Neural progenitor cell (in vitro differentiated cells): ENCODE results near the gene YBEY. TPM values are rescaled to one million over a fixed set of nuclear protein-coding genes. Genes with fewer than 3 reads are reported as not detected.

Experiments used
- DNase-seq: peaks from one replicate; pipeline ENCODE4 v3.0.0-alpha.2; 2016; ENCODE audit warnings: low spot score
- H2AFZ ChIP-seq: fragments of 200-600 bp; sonication (generic); replicated peaks from 2 replicates; pipeline ENCODE4 v1.6.1; 2016; ENCODE audit warnings: antibody characterized with exemption
- H3F3A ChIP-seq: fragments of 200-600 bp; sonication (generic); 2 replicates; pipeline ENCODE4 v1.6.1; 2016; ENCODE audit warnings: antibody characterized with exemption, low read depth
- H3K27ac ChIP-seq: fragments of 200-600 bp; sonication (generic); 2 replicates; pipeline ENCODE4 v1.5.1; 2016; ENCODE audit warnings: mild to moderate bottlenecking
- H3K27me3 ChIP-seq: fragments of 200-600 bp; sonication (generic); 2 replicates; pipeline ENCODE4 v1.6.1; 2016; ENCODE audit warnings: mild to moderate bottlenecking, moderate library complexity
- H3K36me3 ChIP-seq: fragments of 200-600 bp; sonication (generic); 2 replicates; pipeline ENCODE4 v1.5.1; 2016
- H3K4me1 ChIP-seq: fragments of 200-600 bp; sonication (generic); 2 replicates; pipeline ENCODE4 v1.6.1; 2016; ENCODE audit warnings: mixed run types
- H3K4me2 ChIP-seq: fragments of 200-600 bp; sonication (generic); 2 replicates; pipeline ENCODE4 v1.6.1; 2016
- H3K4me3 ChIP-seq: fragments of 200-600 bp; sonication (generic); 2 replicates; pipeline ENCODE4 v1.5.1; 2016
- H3K79me2 ChIP-seq: fragments of 200-600 bp; sonication (generic); 2 replicates; pipeline ENCODE4 v1.6.1; 2016; ENCODE audit warnings: low read depth
- H3K9ac ChIP-seq: fragments of 200-600 bp; sonication (generic); 2 replicates; pipeline ENCODE4 v1.6.1; 2016
- H3K9me3 ChIP-seq: fragments of 200-600 bp; sonication (generic); 2 replicates; pipeline ENCODE4 v1.5.1; 2016; ENCODE audit warnings: low read depth
- H4K20me1 ChIP-seq: fragments of 200-600 bp; sonication (generic); 2 replicates; pipeline ENCODE4 v1.6.1; 2016; ENCODE audit warnings: low read depth
- H3K27ac Mint-ChIP-seq: 3 replicates; pipeline ENCODE4 v1.8.0; 2021; ENCODE audit warnings: mixed read lengths
- H3K27me3 Mint-ChIP-seq: 2 replicates; pipeline ENCODE4 v1.8.0; 2022; ENCODE audit warnings: low read depth, mild to moderate bottlenecking, inconsistent platforms, moderate library complexity, mixed read lengths; ENCODE audit not compliant: insufficient read depth
- H3K36me3 Mint-ChIP-seq: 3 replicates; pipeline ENCODE4 v1.8.0; 2021; ENCODE audit warnings: mixed read lengths
- H3K4me1 Mint-ChIP-seq: 3 replicates; pipeline ENCODE4 v1.8.0; 2021; ENCODE audit warnings: mixed read lengths
- H3K4me3 Mint-ChIP-seq: 3 replicates; pipeline ENCODE4 v1.8.0; 2021; ENCODE audit warnings: mild to moderate bottlenecking, moderate library complexity, mixed read lengths
- H3K9me3 Mint-ChIP-seq: 3 replicates; pipeline ENCODE4 v1.8.0; 2020; ENCODE audit warnings: mixed read lengths
- CTCF ChIP-seq: fragments of 200-600 bp; sonication (generic); IDR thresholded peaks from 2 replicates; pipeline ENCODE4 v1.5.1; 2017; ENCODE audit warnings: antibody characterized with exemption, mild to moderate bottlenecking
- EZH2 ChIP-seq: fragments of 200-600 bp; sonication (generic); IDR thresholded peaks from 2 replicates; pipeline ENCODE4 v1.6.1; 2017; ENCODE audit warnings: antibody characterized with exemption, mild to moderate bottlenecking, moderate library complexity
- EZH2phosphoT487 ChIP-seq: fragments of 200-600 bp; sonication (generic); IDR thresholded peaks from 2 replicates; pipeline ENCODE4 v1.6.1; 2017; ENCODE audit warnings: antibody characterized with exemption
- total RNA-seq: library from RNA; depleted of rRNA; stranded (reverse); fragments of >200 nt; gene quantifications from 2 replicates; pipeline ENCODE4 v1.2.3, GENCODE V29; 2015; ENCODE audit warnings: low replicate concordance

The YBEY gene
- total RNA-seq, 1 donor from 2014 or later = 47.3 TPM

- Histone ChIP-seq H3K9me3 (no peaks in the 10 kb centered on the region), H3K36me3 (no peaks in the 10 kb centered on the region), H3K4me3 (no peak overlapping the region), H3K79me2 (no peaks in the 10 kb centered on the region), H3F3A (no peaks in the 10 kb centered on the region), H3K27me3 (no peaks in the 10 kb centered on the region), H3K27ac (no peak overlapping the region), H3K4me1 (no peaks in the 10 kb centered on the region), H3K9ac (no peak overlapping the region), H2AFZ (no peak overlapping the region), H4K20me1 (peaks cover 3% of the 10 kb centered on the region), H3K4me2 (no peak overlapping the region)
- peaks cover 5% of the 10 kb centered on the region for H3K27me3 Mint-ChIP-seq
- H3K4me1 Mint-ChIP-seq = no peaks in the 10 kb centered on the region
- TF ChIP-seq EZH2phosphoT487 = no peak
- TF ChIP-seq EZH2 = no peak
- no peak for TF ChIP-seq CTCF
- peaks cover 26% of the 10 kb centered on the region for H3K36me3 Mint-ChIP-seq
- no peak overlapping the region for H3K27ac Mint-ChIP-seq
- H3K4me3 Mint-ChIP-seq = no peak overlapping the region
- DNase-seq = no peak
- H3K9me3 Mint-ChIP-seq = no peaks in the 10 kb centered on the region
These were observed 22.0 kb upstream of the YBEY start for GRCh38 chr21:46264046-46264689.

DNA sequence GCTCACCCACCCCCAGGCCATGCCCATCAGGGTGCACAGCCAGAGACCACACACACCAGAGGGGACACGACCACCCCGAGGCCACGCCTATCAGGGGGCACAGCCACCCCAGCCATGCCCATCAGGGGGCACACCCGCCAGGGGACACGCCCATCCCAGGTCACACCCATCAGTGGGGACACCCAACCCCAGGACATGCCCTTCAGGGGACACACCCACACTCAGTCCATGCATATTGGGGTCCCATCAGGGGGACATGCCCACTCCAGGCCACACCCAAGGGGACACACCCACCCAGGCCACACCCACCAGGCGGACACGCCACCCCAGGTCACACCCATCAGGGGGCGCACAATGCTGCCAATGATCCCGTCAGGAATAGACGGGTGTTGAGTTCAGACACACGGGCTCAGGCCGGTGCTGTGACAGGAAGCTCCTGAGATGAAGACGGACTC lies 21.4 kb upstream of the YBEY start:
- Histone ChIP-seq H4K20me1 (peaks cover 3% of the 10 kb centered on the region), H3K4me3 (no peak overlapping the region), H3K27ac (no peak overlapping the region), H3K9ac (no peak overlapping the region), H3K79me2 (no peaks in the 10 kb centered on the region), H3K27me3 (no peaks in the 10 kb centered on the region), H2AFZ (no peak overlapping the region), H3K36me3 (no peaks in the 10 kb centered on the region), H3K4me2 (no peak overlapping the region), H3K4me1 (no peaks in the 10 kb centered on the region), H3K9me3 (no peaks in the 10 kb centered on the region), H3F3A (no peaks in the 10 kb centered on the region)
- DNase-seq = no peak
- no peak overlapping the region for H3K27ac Mint-ChIP-seq
- no peaks in the 10 kb centered on the region for H3K4me1 Mint-ChIP-seq
- no peak for TF ChIP-seq EZH2phosphoT487
- no peak for TF ChIP-seq EZH2
- no peak overlapping the region for H3K4me3 Mint-ChIP-seq
- H3K9me3 Mint-ChIP-seq = no peaks in the 10 kb centered on the region
- H3K27me3 Mint-ChIP-seq = peaks cover 5% of the 10 kb centered on the region
- peaks cover 26% of the 10 kb centered on the region for H3K36me3 Mint-ChIP-seq

DNA sequence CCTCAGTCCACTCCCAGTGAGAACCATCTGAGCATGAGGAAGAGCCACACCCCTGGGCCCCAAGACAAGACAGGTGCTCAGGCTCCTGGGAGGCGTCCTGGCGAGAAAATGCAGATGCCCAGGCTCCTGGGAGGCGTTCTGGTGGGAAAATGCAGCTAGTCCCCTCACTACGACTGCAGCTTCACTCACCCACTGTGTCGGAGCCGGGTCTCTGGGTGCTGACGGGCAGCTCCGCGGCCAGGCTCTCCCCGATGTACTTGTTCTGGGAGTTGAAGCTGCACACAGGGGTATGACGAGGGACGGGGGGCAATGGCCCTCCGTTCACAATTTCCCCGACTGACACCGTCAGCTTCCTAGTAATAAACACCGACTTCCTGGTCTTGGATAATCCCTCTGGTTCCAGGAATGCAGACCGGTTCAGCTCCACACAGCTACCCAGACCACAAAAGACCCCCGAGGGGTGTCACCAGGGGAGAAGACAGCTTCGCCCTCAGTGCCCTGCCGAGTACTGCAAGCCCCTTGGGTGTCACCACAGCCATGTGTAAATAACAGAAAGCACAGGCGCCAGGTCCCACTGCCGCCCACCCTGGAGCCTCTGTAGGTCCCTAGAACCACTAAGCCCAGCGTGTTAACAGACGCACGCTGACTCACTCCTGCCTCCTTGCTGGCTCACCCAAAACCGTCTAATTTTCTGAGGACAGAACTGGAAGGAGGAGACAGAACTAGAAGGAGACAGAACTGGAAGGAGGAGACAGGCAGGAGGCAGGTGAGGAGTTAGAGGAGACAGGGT lies 20.2 kb upstream of the YBEY start:
- H3K36me3 Mint-ChIP-seq = peaks cover 24% of the 10 kb centered on the region
- Histone ChIP-seq H3K79me2 (no peaks in the 10 kb centered on the region), H3K4me1 (no peaks in the 10 kb centered on the region), H3K4me2 (no peak overlapping the region), H3K9ac (no peak overlapping the region), H2AFZ (no peak overlapping the region), H3K27me3 (no peaks in the 10 kb centered on the region), H3K9me3 (no peaks in the 10 kb centered on the region), H3F3A (no peaks in the 10 kb centered on the region), H3K4me3 (no peak overlapping the region), H3K27ac (no peak overlapping the region), H3K36me3 (no peaks in the 10 kb centered on the region), H4K20me1 (peaks cover 3% of the 10 kb centered on the region)
- H3K4me3 Mint-ChIP-seq = no peak overlapping the region
- peaks cover 5% of the 10 kb centered on the region for H3K27me3 Mint-ChIP-seq
- peak overlapping the region; percentile 84 for H3K27ac Mint-ChIP-seq
- DNase-seq = no peak
- H3K4me1 Mint-ChIP-seq = no peaks in the 10 kb centered on the region
- TF ChIP-seq EZH2 (no peak), CTCF (no peak), EZH2phosphoT487 (no peak)
- no peaks in the 10 kb centered on the region for H3K9me3 Mint-ChIP-seq

DNA sequence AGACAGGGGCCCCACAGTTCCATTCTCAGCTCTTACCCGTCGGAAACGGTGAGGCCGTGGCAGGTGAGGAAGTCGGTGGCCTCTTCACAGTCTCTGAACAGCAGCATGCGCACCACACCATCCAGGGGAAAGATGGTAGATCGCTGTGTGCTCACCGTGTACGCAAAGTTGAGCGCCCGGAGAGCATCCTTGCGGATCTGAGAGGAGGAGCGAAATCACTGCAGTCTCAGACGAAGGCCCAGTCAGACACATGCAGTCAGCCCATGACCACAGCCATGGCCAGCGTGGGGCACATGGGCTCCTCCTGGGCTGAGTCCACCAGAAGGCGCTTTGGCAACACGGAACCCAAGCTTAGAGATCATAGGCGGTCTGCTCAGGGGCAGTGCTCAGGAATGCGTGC lies 19.2 kb upstream of the YBEY start:
- no peak overlapping the region for H3K27ac ChIP-seq
- H4K20me1 ChIP-seq = peaks cover 3% of the 10 kb centered on the region
- no peak for DNase-seq
- H3K27me3 ChIP-seq = no peaks in the 10 kb centered on the region
- H3K9ac ChIP-seq = no peak overlapping the region
- no peak overlapping the region for H3K27ac Mint-ChIP-seq
- no peaks in the 10 kb centered on the region for H3K9me3 Mint-ChIP-seq
- H3K4me1 Mint-ChIP-seq = no peaks in the 10 kb centered on the region
- H3K4me1 ChIP-seq = no peaks in the 10 kb centered on the region
- H3K4me3 Mint-ChIP-seq = no peak overlapping the region
- no peaks in the 10 kb centered on the region for H3F3A ChIP-seq
- H3K79me2 ChIP-seq = no peaks in the 10 kb centered on the region
- H3K36me3 ChIP-seq = no peaks in the 10 kb centered on the region
- no peak overlapping the region for H2AFZ ChIP-seq
- H3K27me3 Mint-ChIP-seq = peaks cover 5% of the 10 kb centered on the region
- TF ChIP-seq EZH2phosphoT487 = no peak
- no peak for TF ChIP-seq CTCF
- no peak for TF ChIP-seq EZH2
- no peaks in the 10 kb centered on the region for H3K9me3 ChIP-seq
- H3K4me2 ChIP-seq = no peak overlapping the region
- peaks cover 21% of the 10 kb centered on the region for H3K36me3 Mint-ChIP-seq
- no peak overlapping the region for H3K4me3 ChIP-seq
